A673 (cell line): ENCODE data around the gene RHOBTB3. TPM values are rescaled to one million over a fixed set of nuclear protein-coding genes. Genes with fewer than 3 reads are reported as not detected.

ENCODE experiments used
- BruUV-seq: library from RNA; stranded (reverse); fragments of 400-500 nt; replicated peaks from 2 replicates; lab custom pipeline; 2021; lab: Mats Ljungman, UMichigan
- CTCF ChIA-PET: fragments of 300-600 bp; sonication (Branson Sonifier 250); formaldehyde crosslinking; loops from one replicate; lab custom pipeline; 2022; ENCODE audit warnings: antibody characterized with exemption; lab: Charles Lee
- POLR2A ChIA-PET: fragments of 300-600 bp; sonication (Branson Sonifier 250); formaldehyde crosslinking; loops from one replicate; lab custom pipeline; 2022; ENCODE audit warnings: antibody characterized with exemption; ENCODE audit not compliant: low non-redundant PET; lab: Charles Lee
- DNase-seq: peaks from one replicate; pipeline ENCODE4 v3.0.0-alpha.2; 2015; ENCODE audit warnings: low spot score
- H3K27ac ChIP-seq: fragments of 200-600 bp; sonication (generic); 2 replicates; pipeline ENCODE4 v1.5.1; 2016; ENCODE audit warnings: mixed run types, low read depth, mild to moderate bottlenecking, mixed read lengths, antibody characterized with exemption, low read length; ENCODE audit not compliant: poor library complexity, severe bottlenecking
- H3K27me3 ChIP-seq: fragments of 200-600 bp; sonication (generic); replicated peaks from 2 replicates; pipeline ENCODE4 v1.6.1; 2017; ENCODE audit warnings: mixed run types, low read depth, mild to moderate bottlenecking, mixed read lengths, antibody characterized with exemption, low read length; ENCODE audit not compliant: insufficient read depth, poor library complexity
- H3K36me3 ChIP-seq: fragments of 200-600 bp; sonication (generic); 2 replicates; pipeline ENCODE4 v1.6.1; 2016; ENCODE audit warnings: mixed run types, mild to moderate bottlenecking, mixed read lengths, antibody characterized with exemption, low read length; ENCODE audit not compliant: insufficient read depth, poor library complexity, severe bottlenecking
- H3K4me1 ChIP-seq: fragments of 200-600 bp; sonication (generic); 2 replicates; pipeline ENCODE4 v1.6.1; 2017; ENCODE audit warnings: mixed run types, mild to moderate bottlenecking, mixed read lengths, antibody characterized with exemption, low read length; ENCODE audit not compliant: insufficient read depth, poor library complexity, severe bottlenecking
- H3K4me3 ChIP-seq: fragments of 200-600 bp; sonication (generic); 2 replicates; pipeline ENCODE4 v1.5.1; 2016; ENCODE audit warnings: low read depth, mixed run types, mild to moderate bottlenecking, mixed read lengths, low read length; ENCODE audit not compliant: poor library complexity, severe bottlenecking
- H3K9me3 ChIP-seq: fragments of 200-600 bp; sonication (generic); 2 replicates; pipeline ENCODE4 v1.6.1; 2016; ENCODE audit warnings: mixed run types, low read depth, mild to moderate bottlenecking, mixed read lengths, antibody characterized with exemption, low read length; ENCODE audit not compliant: poor library complexity, severe bottlenecking
- CTCF ChIP-seq: fragments of 300-800, 200-600 bp; sonication (generic); conservative IDR thresholded peaks from 2 replicates; pipeline ENCODE4 v1.5.1; 2017; ENCODE audit warnings: low read depth, mild to moderate bottlenecking, antibody characterized with exemption, low read length, moderate library complexity, mixed read lengths
- EZH2 ChIP-seq: fragments of 200-600 bp; sonication (generic); IDR thresholded peaks from 2 replicates; pipeline ENCODE4 v1.6.1; 2017; ENCODE audit warnings: borderline replicate concordance, low read depth, mild to moderate bottlenecking, mixed read lengths, antibody characterized with exemption, low read length; ENCODE audit not compliant: poor library complexity, severe bottlenecking
- intact Hi-C: fragments of 100-400 bp; cut with micrococcal nuclease; formaldehyde crosslinking; loops from one replicate; pipeline ENCODE4 v1.10.0; 2022; ENCODE audit not compliant: unreplicated experiment
- total RNA-seq: library from RNA; stranded (reverse); gene quantifications from 2 replicates; pipeline ENCODE4 v1.2.3, GENCODE V29; 2021

The RHOBTB3 gene
- total RNA-seq, 1 experiment from 2014 or later, result 29.6 TPM

DNA sequence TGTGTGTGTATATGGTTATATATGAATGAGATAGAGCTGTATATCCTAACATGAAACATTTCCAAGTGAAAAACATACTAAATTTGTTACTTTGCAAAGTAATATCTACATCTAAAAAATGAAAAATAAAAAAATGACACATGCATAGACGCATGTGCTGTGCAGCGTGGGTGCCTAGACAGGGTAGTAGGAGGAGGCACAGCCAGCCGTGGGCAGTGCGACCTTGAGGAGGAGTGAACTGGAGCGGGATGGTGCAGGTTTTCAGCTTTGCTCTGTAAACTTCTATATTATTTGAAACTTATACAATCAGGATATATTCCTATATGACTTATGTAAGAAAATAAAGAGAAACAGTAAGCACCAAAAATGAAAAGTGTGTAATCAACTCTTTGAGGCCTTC, 106.4 kb downstream of the RHOBTB3 start:
- no peak overlapping the region for H3K4me3 ChIP-seq
- peaks cover 24% of the 10 kb centered on the region for H3K4me1 ChIP-seq
- BruUV-seq, result no TSS peak
- CTCF ChIA-PET, result no interaction called here
- DNase-seq, result no peak
- no peaks in the 10 kb centered on the region for H3K27me3 ChIP-seq
- no peaks in the 10 kb centered on the region for H3K9me3 ChIP-seq
- no peak overlapping the region for H3K27ac ChIP-seq
- POLR2A ChIA-PET, result no interaction called here
- TF ChIP-seq CTCF, result no peak
- intact Hi-C loops, result no loop called here
- no peaks in the 10 kb centered on the region for H3K36me3 ChIP-seq

GRCh38 chr5:95838001-95838520, 106.9 kb downstream of the RHOBTB3 start:
- H3K27ac ChIP-seq, result no peak overlapping the region
- H3K4me1 ChIP-seq, result peaks cover 24% of the 10 kb centered on the region
- DNase-seq, result no peak
- no peaks in the 10 kb centered on the region for H3K36me3 ChIP-seq
- no peaks in the 10 kb centered on the region for H3K27me3 ChIP-seq
- TF ChIP-seq EZH2, result no peak
- TF ChIP-seq CTCF, result no peak
- CTCF ChIA-PET, result no interaction called here
- no TSS peak for BruUV-seq
- intact Hi-C loops, result no loop called here
- POLR2A ChIA-PET, result no interaction called here
- H3K4me3 ChIP-seq, result no peak overlapping the region
- H3K9me3 ChIP-seq, result no peaks in the 10 kb centered on the region

DNA sequence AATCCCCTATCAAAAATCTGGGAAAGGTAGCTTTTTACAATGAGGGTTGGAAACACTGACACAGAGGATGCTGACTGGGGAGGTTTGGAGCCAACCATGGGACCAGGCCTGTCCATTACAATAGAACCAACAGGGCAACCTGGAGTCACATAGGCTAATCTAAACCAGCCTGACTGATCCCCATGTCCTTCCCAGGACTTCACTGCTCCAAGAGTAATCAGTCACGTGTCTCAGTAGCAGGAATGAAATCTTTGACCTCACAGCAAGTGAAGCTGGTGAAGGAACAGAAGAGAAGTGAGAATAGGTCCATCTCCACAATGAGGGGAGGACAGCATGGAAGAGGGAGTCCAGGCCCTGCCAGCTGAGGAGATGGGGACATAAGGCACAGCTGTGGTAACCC, 107.4 kb downstream of the RHOBTB3 start:
- Histone ChIP-seq H3K27ac (no peak overlapping the region), H3K36me3 (no peaks in the 10 kb centered on the region), H3K9me3 (no peaks in the 10 kb centered on the region), H3K4me1 (peaks cover 24% of the 10 kb centered on the region), H3K27me3 (no peaks in the 10 kb centered on the region), H3K4me3 (no peak overlapping the region)
- DNase-seq, result no peak
- POLR2A ChIA-PET, result no interaction called here
- intact Hi-C loops, result no loop called here
- CTCF ChIA-PET, result no interaction called here
- TF ChIP-seq EZH2 (no peak), CTCF (no peak)
- BruUV-seq, result no TSS peak
